Heart right ventricle (tissue), 16 donors: ENCODE results near the gene ZFYVE9. TPM values are rescaled to one million over a fixed set of nuclear protein-coding genes. Genes with fewer than 3 reads are reported as not detected.
"Not testable (repeated sequence)": the region's sequence is repeated elsewhere in the genome, so short reads cannot be mapped to it uniquely, and the experiment has no call there.

Source experiments
- ATAC-seq, 8 donors: fragments of 200-7000 bp; cut with Tn5 transposase; one replicate each; pipeline ENCODE4 v1.9.1; 2020; ENCODE audit warnings: mild to moderate bottlenecking in 8 of 8, moderate library complexity in 8 of 8, moderate number of reproducible peaks in 1 of 8
- DNase-seq, 2 donors: peaks; one replicate each; pipeline ENCODE4 v3.0.0-alpha.2; 2020
- H3K27ac ChIP-seq, 10 donors: fragments of 200-600 bp; sonication (generic) in 2 of 10; one replicate each; pipeline versions ENCODE4 v1.5.0 to v1.8.0; 2020 to 2022; ENCODE audit warnings: mild to moderate bottlenecking in 3 of 10
- H3K27me3 ChIP-seq, 7 donors: fragments of 200-600 bp; one replicate each; pipeline ENCODE4 v1.8.0; 2021 to 2022; ENCODE audit warnings: mild to moderate bottlenecking in 2 of 7
- H3K36me3 ChIP-seq, 9 donors: fragments of 200-600 bp; sonication (generic) in 1 of 9; one replicate each; pipeline versions ENCODE4 v1.5.0 to v1.8.0; 2020 to 2022; ENCODE audit warnings: mild to moderate bottlenecking in 2 of 9
- H3K4me1 ChIP-seq, 9 donors: fragments of 200-600 bp; sonication (generic) in 1 of 9; one replicate each; pipeline versions ENCODE4 v1.5.0 to v1.8.0; 2020 to 2022; ENCODE audit warnings: mild to moderate bottlenecking in 4 of 9
- H3K4me3 ChIP-seq, 10 donors: fragments of 200-600 bp; sonication (generic) in 2 of 10; one replicate each; pipeline versions ENCODE4 v1.5.0 to v1.8.0; 2020 to 2022; ENCODE audit warnings: mild to moderate bottlenecking in 7 of 10, moderate library complexity in 2 of 10
- H3K9me3 ChIP-seq, 11 donors: fragments of 200-600 bp in 10 of 11; sonication (generic) in 2 of 11; one replicate each; pipeline versions ENCODE4 v1.5.0 to v1.8.0; 2013 to 2022; ENCODE audit warnings: mild to moderate bottlenecking in 2 of 11, control low read depth in 1 of 11, moderate library complexity in 1 of 11
- WGBS, 2 donors: extraction: QIAGEN DNeasy Blood & Tissue Kit; methylation state at CpG; one replicate each; pipeline ENCODE4 v1.1.7; 2013; ENCODE audit warnings: inconsistent platforms in 1 of 2; 5-methylcytosine and 5-hydroxymethylcytosine counted together
- intact Hi-C, 10 donors: fragments of 100-400 bp; cut with DNase I; formaldehyde crosslinking; loops; one replicate each; pipeline versions ENCODE4 v1.11.1 to v1.14.2; 2022
- polyA plus RNA-seq, 2 donors: library from polyadenylated mRNA; stranded (reverse); fragments of 200-250 nt; gene quantifications; one replicate each; pipeline ENCODE4 v1.2.3, GENCODE V29; 2013
- total RNA-seq, 10 donors: library from RNA; stranded (reverse); fragmentation: NEBNext Ultra II Directional in 3 of 10; extraction: Animal tissue kit (Norgen Biotek cat#: 25700) in 3 of 10; gene quantifications; one replicate each; pipeline versions ENCODE4 v1.2.1 to v1.2.4, GENCODE V29; 2021 to 2023
- TF ChIP-seq, protein P1 (sequence below), 9 donors: fragments of 200-600 bp; sonication (generic) in 2 of 9; IDR thresholded peaks; one replicate each; pipeline versions ENCODE4 v1.5.0 to v1.8.0; 2021 to 2022; ENCODE audit warnings: antibody characterized with exemption in 9 of 9, mild to moderate bottlenecking in 5 of 9, moderate library complexity in 1 of 9
- donor health status: Arrhythmogenic right ventricular cardiomyopathy.
- donor health status: ischemic (EF 13 %, LVEDD 7.1; RV severe dilation, severe dysfunction).
- donor health status: healthy with polysubstance abuse.
- donor health status: DM: no; HTN: yes; CAD: no.
- donor health status: DM: no; HTN: no; CAD: no.
- donor health status: ischemic (EF 25% LVEDD 6.9; RV normal size, moderate dysfunction).
- donor health status: ischemic (EF 25% LVEDD 5.7; RV mildly dilated, moderate dysfunction).
- donor health status: healthy.
- donor health status: DM: yes; HTN: yes; CAD: no.
- donor health status: Ischemic cardiomyopathy.
- donor health status: ischemic (EF 35%, LVEDD 5.7; RV mildly dilated, moderate dysfunction).
- donor health status: nonischemic (EF 11% LVEDD 7.7; RV severe dilation, severe dysfunction).
- donor health status: DM: yes; HTN: yes; CAD: no.
- donor health status: PGD.
- donor health status: ischemic (EF 29% LVEDD 5.4; RV normal size, mild dysfunction).
- donor health status: nonischemic (EF 23%, LVEDD 6.1; RV moderate dilation, normal function).

Gene ZFYVE9
- total and polyA plus RNA-seq, 12 donors: 2.6 to 22.2 (median 15.6) TPM

DNA sequence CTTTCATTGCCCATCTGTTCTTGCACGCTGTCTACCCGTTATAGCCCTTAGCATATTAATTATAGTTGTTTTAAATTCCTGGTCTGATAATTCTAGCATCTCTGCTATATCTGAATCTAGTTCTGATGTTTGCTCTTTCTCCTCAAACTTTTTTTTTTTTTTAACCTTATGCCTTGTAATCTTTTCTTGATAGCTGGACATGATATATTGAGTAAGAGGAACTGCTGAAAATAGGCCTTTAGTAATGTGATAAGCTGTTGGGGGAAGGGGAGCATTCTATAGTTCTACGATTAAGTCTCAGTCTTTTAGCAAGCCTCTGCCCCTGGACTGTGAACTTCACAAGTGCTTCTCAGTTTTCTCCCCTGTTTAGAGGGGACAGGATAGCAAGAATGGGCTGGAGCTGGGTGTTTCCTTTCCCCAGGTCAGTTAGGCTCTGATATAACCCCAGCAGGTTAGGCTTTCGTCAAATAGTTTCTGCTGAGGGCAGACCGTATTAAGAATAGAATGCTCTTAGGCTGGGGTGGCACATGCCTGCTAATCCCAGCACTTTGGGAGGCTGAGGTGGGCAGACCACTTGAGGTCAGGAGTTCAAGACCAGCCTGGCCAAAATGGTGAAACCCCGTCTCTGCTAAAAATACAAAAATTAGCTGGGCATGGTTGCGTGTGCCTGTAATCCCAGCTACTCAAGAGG is 62.2 kb downstream of the ZFYVE9 start:
- intact Hi-C loops: no loop called here
- Histone ChIP-seq H3K27me3 (peaks cover 0 to 20% (median 0%) of the 10 kb centered on the region in 7 donors), H3K36me3 (peaks cover 0 to 6% (median 0%) of the 10 kb centered on the region in 9 donors), H3K27ac (no peak overlapping the region), H3K4me1 (peaks cover 0 to 20% (median 9%) of the 10 kb centered on the region in 9 donors), H3K4me3 (no peak overlapping the region), H3K9me3 (peaks cover 0 to 24% (median 9%) of the 10 kb centered on the region in 11 donors)
- 68 to 73% methylated on average over 7 of the region's 7 CpGs for whole genome bisulfite sequencing, 2 donors
- TF ChIP-seq, protein P1, sequence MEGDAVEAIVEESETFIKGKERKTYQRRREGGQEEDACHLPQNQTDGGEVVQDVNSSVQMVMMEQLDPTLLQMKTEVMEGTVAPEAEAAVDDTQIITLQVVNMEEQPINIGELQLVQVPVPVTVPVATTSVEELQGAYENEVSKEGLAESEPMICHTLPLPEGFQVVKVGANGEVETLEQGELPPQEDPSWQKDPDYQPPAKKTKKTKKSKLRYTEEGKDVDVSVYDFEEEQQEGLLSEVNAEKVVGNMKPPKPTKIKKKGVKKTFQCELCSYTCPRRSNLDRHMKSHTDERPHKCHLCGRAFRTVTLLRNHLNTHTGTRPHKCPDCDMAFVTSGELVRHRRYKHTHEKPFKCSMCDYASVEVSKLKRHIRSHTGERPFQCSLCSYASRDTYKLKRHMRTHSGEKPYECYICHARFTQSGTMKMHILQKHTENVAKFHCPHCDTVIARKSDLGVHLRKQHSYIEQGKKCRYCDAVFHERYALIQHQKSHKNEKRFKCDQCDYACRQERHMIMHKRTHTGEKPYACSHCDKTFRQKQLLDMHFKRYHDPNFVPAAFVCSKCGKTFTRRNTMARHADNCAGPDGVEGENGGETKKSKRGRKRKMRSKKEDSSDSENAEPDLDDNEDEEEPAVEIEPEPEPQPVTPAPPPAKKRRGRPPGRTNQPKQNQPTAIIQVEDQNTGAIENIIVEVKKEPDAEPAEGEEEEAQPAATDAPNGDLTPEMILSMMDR (IDR thresholded peaks at IDR 0.05): no peak
- DNase-seq (no peak), ATAC-seq (no peak)

- no peak overlapping the region for H3K4me3 ChIP-seq
- intact Hi-C loops: no loop called here
- H3K27me3 ChIP-seq: peaks cover 0 to 20% (median 0%) of the 10 kb centered on the region in 7 donors
- H3K9me3 ChIP-seq: peaks cover 0 to 18% (median 9%) of the 10 kb centered on the region in 11 donors
- H3K4me1 ChIP-seq: peaks cover 0 to 20% (median 9%) of the 10 kb centered on the region in 9 donors
- DNase-seq (no peak), ATAC-seq (no peak)
- peaks cover 0 to under 1% (median 0%) of the 10 kb centered on the region in 9 donors for H3K36me3 ChIP-seq
- TF ChIP-seq, protein P1 (IDR thresholded peaks at IDR 0.05): no peak
- H3K27ac ChIP-seq: no peak overlapping the region
- 76 to 80% methylated on average over 5 of the region's 5 CpGs for WGBS, 2 donors
These were observed 62.8 kb downstream of the ZFYVE9 start for GRCh38 chr1:52204696-52205095.

DNA sequence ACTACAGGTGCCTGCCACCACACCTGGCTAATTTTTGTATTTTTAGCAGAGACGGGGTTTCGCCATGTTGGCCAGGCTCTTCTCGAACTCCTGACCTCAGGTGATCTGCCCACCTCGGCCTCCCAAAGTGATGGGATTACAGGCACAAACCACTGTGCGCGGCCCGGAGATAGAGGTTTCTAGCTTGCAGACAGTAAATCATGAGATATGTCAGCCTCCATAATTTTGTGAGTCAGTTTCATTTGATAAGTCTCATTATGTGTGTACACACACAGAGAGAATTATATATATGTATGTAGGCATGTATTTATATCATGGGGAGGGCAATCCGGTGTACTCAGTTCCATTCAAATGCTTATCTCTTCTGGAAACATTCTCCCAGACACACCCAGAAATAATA is 64.8 kb downstream of the ZFYVE9 start:
- WGBS, 2 donors: 88 to 92% methylated on average over 8 of the region's 8 CpGs
- ATAC-seq, intact Hi-C loops, H3K36me3 ChIP-seq, H3K9me3 ChIP-seq, H3K4me3 ChIP-seq, H3K27ac ChIP-seq, DNase-seq: not testable (repeated sequence)
- Histone ChIP-seq H3K27me3 (peaks cover 0 to 20% (median 0%) of the 10 kb centered on the region in 7 donors), H3K4me1 (peaks cover 0 to 20% (median 9%) of the 10 kb centered on the region in 9 donors)

- Histone ChIP-seq H3K9me3 (peaks cover 0 to under 1% (median 0%) of the 10 kb centered on the region in 11 donors), H3K4me3 (no peak overlapping the region), H3K27ac (no peak overlapping the region), H3K4me1 (peaks cover 0 to 11% (median 2%) of the 10 kb centered on the region in 9 donors), H3K36me3 (no peaks in the 10 kb centered on the region), H3K27me3 (peaks cover 0 to 20% (median 0%) of the 10 kb centered on the region in 7 donors)
- 95 to 100% methylated on average over 2 of the region's 2 CpGs for WGBS, 2 donors
- DNase-seq: no peak
- intact Hi-C loops: no loop called here
- no peak for ATAC-seq
- TF ChIP-seq, protein P1 (IDR thresholded peaks at IDR 0.05): no peak
These were observed 67.5 kb downstream of the ZFYVE9 start for GRCh38 chr1:52209429-52209828.

DNA sequence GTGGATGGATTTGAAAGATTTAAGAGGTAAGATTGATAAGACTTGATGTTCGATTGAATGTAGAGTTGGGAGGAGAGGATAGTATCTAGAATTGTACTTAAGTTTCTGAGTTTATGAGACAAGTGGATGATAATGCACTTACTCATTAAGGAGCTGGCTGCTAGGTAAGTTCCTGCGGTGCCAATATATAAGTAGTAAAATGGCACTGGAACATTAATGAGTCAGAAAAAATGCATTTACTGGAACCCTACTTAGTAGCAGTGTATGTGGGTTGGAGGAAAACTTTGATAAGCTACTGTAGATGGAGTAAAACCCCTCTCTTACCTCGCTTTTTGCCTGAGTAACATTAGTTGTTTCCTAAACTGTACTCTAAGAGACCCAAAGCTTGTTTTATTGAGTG is 68.2 kb downstream of the ZFYVE9 start:
- peaks cover 0 to 19% (median 0%) of the 10 kb centered on the region in 7 donors for H3K27me3 ChIP-seq
- WGBS, 2 donors: 96 to 97% methylated on average over 3 of the region's 3 CpGs
- H3K36me3 ChIP-seq: no peaks in the 10 kb centered on the region
- H3K9me3 ChIP-seq: peaks cover 0 to 7% (median 0%) of the 10 kb centered on the region in 11 donors
- intact Hi-C loops: no loop called here
- TF ChIP-seq, protein P1 (IDR thresholded peaks at IDR 0.05): no peak
- peaks cover 0 to 7% (median 0%) of the 10 kb centered on the region in 9 donors for H3K4me1 ChIP-seq
- no peak overlapping the region for H3K27ac ChIP-seq
- H3K4me3 ChIP-seq: no peak overlapping the region
- DNase-seq (no peak), ATAC-seq (no peak)
